GM21786 (cell line): ENCODE results near the gene SMIM44.

Experiments
- ATAC-seq: cut with Tn5 transposase; IDR thresholded peaks from one replicate; pipeline ENCODE4 v1.9.1; 2021; ENCODE audit not compliant: unreplicated experiment

The SMIM44 gene

DNA sequence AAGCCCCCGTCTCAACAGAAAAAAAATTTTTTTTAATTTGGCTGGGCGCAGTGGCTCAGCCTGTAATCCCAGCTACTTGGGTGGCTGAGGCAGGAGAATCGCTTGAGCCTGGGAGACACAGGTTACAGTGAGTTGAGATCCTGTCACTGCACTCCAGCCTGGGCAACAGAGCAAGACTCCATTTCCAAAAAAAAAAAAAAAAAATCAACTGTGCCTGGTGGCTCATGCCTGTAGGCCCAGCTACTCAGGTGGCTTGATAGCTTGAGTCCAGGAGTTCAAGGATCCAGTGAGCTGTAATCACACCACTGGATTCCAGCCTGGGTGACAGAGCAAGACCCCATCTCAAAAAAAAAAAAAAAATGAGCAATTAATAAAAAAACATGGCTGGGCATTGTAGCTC, 18.5 kb upstream of the SMIM44 start:
- ATAC-seq: no peak

GRCh38 chr19:3500429-3501101, 17.3 kb upstream of the SMIM44 start, which contains the start of gene DOHH:
Gene DOHH, minus strand, starts transcription at chr19:3500674. Its CDS starts 3,860 bp downstream, at chr19:3496814.
- ATAC-seq: peak; percentile 80

- no peak for ATAC-seq
Observed at GRCh38 chr19:3499738-3500428, 16.6 kb upstream of the SMIM44 start.

DNA sequence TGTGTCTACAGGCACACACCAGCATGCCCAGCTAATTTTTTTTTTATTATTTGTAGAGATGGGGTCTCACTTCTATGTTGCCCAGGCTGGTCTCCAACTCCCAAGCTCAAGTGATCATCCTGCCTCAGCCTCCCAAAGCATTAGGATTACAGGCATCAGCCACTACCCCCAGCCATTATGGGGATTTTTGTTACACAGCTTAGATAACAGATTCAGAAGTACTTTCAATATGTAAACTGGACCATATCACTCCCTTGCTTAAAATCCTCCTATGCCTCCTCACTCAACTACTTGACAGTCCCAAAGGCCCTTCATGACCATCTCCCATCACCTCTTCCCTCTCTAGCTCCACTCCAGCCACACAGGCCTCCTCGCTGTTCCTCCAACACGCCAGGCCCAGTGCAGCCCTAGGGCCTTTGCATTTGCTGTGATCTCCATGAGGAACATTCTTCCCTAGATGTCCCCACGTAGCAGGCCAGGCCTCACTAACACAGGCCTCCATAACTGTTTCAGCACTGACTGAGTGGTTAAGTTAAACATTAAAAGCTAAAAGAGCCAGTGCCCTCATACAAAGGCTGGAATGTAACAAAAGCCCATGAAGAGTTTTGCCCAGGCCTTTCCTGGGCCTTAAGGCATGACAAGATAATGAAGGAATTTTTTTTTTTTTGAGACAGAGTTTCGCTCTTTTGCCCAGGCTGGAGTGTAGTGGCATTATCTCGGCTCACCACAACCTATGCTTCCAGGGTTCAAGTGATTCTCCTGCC, 14.7 kb upstream of the SMIM44 start:
- no peak for ATAC-seq

GRCh38 chr19:3496392-3497273, 13.4 kb upstream of the SMIM44 start:
- no peak for ATAC-seq

GRCh38 chr19:3494559-3494958, 11.3 kb upstream of the SMIM44 start:
- ATAC-seq: no peak

GRCh38 chr19:3494051-3494450, 10.8 kb upstream of the SMIM44 start:
- ATAC-seq: no peak

GRCh38 chr19:3493651-3494050, 10.4 kb upstream of the SMIM44 start:
- no peak for ATAC-seq

GRCh38 chr19:3492919-3493318, 9.7 kb upstream of the SMIM44 start:
- no peak for ATAC-seq

GRCh38 chr19:3492131-3492839, 9.0 kb upstream of the SMIM44 start:
- ATAC-seq: no peak

GRCh38 chr19:3491396-3492119, 8.3 kb upstream of the SMIM44 start:
- no peak for ATAC-seq

GRCh38 chr19:3482507-3483225, 575 bp downstream of the SMIM44 start:
- ATAC-seq: no peak

GRCh38 chr19:3481241-3482090, 1.8 kb downstream of the SMIM44 start:
- no peak for ATAC-seq

DNA sequence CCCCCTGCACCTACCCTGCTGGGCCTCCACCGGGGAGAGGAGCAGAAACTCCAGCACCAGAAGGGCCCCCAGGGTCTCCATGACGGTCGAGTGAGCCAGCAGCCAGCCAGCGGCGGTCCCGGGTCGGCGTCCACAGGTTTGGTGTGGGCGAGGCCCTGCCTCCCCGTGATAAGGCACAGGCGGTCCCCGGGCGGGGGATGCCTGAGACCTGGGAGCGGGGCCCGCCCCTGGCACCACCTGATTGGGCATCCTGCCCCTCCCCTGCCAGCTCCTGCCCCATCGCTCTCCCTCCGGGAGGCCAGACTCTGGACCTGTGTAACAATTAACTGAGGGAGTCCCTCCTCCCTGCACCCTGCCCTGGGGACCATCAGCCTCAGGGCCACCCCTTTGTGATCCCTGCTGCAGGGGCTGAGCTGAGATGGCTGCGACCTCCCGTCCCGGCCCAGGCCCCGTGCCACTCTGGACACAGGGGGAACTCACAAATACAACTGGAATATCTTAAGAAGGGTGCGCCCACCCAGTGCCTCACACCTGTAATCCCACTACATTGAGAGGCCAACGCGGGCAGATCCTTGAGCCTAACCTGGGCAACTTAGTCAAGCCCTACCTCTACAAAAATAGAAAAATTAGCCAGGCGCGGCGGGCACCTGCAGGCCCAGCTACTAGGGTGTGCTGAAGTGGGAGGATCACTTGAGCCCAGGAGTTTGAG, 2.7 kb downstream of the SMIM44 start, which contains the start of gene SMIM24:
Gene SMIM24 (minus strand): TSS at position 143 of the 709 bp plus-strand sequence. CDS start 62 bp downstream, at position 81.
- no peak for ATAC-seq

GRCh38 chr19:3479834-3480215, 3.4 kb downstream of the SMIM44 start:
- no peak for ATAC-seq

- no peak for ATAC-seq
Observed at GRCh38 chr19:3479177-3479833, 3.9 kb downstream of the SMIM44 start.
